ENCODE results near the gene TXNDC12. TPM values are rescaled to one million over a fixed set of nuclear protein-coding genes. Genes with fewer than 3 reads are reported as not detected.
A peak's percentile ranks its signal among the peaks of the same experiment; 100 is the strongest.

Gene TXNDC12
- total RNA-seq, 4 donors from 2014 or later, result 42.7 to 54.6 (median 48.7) TPM

DNA sequence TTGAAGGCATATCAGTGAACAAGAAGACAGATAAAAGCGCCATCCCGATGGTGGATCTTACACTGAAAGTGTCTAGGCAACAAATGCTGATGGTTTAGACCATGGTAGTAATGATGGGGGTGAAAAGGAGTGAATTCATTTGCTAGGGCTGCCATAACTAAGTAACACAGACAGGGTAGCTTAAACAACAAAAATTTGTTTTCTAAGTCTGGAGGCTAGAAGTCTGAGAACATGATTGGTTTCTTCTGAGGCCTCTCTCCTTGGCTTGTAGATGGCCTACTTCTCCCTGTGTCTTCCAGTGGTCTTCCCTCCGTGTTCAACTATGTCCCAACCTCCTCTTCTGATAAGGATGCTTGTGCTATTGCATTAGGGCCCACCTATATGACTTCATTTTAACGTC, 51.1 kb downstream of the TXNDC12 start:
- intact Hi-C loops (cut with DNase I), result no loop called here
- H3K9me3 ChIP-seq, result no peaks in the 10 kb centered on the region
- no peak for DNase-seq
- 61 to 62% methylated on average over 4 of the region's 4 CpGs for WGBS, 2 donors
- H3K36me3 ChIP-seq, result no peaks in the 10 kb centered on the region
- no peak overlapping the region for H3K4me3 ChIP-seq (replicated peaks in 1 of 3)
- TF ChIP-seq POLR2A (IDR thresholded peaks at IDR 0.05), result no peak
- TF ChIP-seq, protein P1, sequence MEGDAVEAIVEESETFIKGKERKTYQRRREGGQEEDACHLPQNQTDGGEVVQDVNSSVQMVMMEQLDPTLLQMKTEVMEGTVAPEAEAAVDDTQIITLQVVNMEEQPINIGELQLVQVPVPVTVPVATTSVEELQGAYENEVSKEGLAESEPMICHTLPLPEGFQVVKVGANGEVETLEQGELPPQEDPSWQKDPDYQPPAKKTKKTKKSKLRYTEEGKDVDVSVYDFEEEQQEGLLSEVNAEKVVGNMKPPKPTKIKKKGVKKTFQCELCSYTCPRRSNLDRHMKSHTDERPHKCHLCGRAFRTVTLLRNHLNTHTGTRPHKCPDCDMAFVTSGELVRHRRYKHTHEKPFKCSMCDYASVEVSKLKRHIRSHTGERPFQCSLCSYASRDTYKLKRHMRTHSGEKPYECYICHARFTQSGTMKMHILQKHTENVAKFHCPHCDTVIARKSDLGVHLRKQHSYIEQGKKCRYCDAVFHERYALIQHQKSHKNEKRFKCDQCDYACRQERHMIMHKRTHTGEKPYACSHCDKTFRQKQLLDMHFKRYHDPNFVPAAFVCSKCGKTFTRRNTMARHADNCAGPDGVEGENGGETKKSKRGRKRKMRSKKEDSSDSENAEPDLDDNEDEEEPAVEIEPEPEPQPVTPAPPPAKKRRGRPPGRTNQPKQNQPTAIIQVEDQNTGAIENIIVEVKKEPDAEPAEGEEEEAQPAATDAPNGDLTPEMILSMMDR (IDR thresholded peaks at IDR 0.05), result no peak
- H3K27me3 ChIP-seq, result no peaks in the 10 kb centered on the region
- no peaks in the 10 kb centered on the region for H3K4me1 ChIP-seq
- H3K27ac ChIP-seq, result no peak overlapping the region

DNA sequence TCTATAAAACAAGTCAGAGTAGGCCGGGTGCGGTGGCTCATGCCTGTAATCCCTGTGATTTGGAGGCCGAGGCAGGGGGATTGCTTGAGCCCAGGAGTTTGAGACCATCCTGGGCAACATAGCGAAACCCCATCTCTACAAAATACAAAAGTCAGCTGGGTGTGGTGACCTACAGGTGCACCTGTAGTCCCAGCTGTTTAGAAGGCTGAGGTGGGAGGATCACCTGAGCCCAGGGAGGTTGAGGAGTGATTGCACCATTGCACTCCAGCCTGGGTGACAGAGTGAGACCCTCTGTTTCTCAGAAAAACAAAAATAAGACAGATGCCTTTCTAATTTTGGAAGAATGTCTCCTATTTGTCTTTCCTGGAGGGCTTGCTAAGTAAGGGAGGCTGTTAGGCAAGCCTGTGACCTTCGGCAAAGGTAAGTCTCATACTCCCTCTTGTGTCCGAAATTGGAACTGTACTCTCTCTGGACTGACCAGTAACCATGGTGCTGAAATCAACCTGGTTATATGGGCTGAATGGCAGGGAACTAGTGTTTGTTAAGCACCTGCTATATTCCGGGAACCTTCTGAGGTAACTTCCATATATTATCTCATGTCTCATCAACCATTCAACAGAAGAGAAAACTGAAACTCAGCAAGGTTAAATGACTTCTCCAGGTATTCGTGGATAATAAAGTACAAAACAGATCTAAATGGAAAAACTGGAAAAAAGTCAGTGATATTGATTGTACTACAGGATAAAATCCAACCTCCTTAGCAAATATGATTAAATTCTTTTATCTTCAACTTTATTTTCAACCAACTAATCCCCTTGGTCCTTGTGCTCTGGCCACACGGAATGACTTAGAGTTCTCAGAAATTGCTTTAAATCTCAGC, 52.7 kb downstream of the TXNDC12 start:
- intact Hi-C loops (cut with DNase I), result no loop called here
- H3K27ac ChIP-seq, result no peak overlapping the region
- H3K36me3 ChIP-seq, result no peaks in the 10 kb centered on the region
- H3K4me1 ChIP-seq, result no peaks in the 10 kb centered on the region
- no peaks in the 10 kb centered on the region for H3K27me3 ChIP-seq
- no peak for TF ChIP-seq POLR2A (IDR thresholded peaks at IDR 0.05)
- TF ChIP-seq, protein P1 (IDR thresholded peaks at IDR 0.05), result peak; percentile 57 to 94 (median 79)
- peak; percentile 20 to 21 for DNase-seq
- H3K4me3 ChIP-seq (replicated peaks in 1 of 3), result no peak overlapping the region
- 48 to 50% methylated on average over 9 of the region's 9 CpGs for WGBS, 2 donors
- H3K9me3 ChIP-seq, result no peaks in the 10 kb centered on the region

GRCh38 chr1:51998701-51999100, 56.3 kb downstream of the TXNDC12 start:
- 89 to 90% methylated on average over 1 of the region's 1 CpG for WGBS, 2 donors
- Histone ChIP-seq H3K36me3 (no peaks in the 10 kb centered on the region), H3K4me1 (no peaks in the 10 kb centered on the region), H3K9me3 (no peaks in the 10 kb centered on the region), H3K4me3 (replicated peaks in 1 of 3) (no peak overlapping the region), H3K27ac (no peak overlapping the region), H3K27me3 (no peaks in the 10 kb centered on the region)
- DNase-seq, result no peak
- TF ChIP-seq, protein P1 (IDR thresholded peaks at IDR 0.05), result no peak
- no peak for TF ChIP-seq POLR2A (IDR thresholded peaks at IDR 0.05)
- intact Hi-C loops (cut with DNase I), result loop anchor here (10.0 kb wide), 1 partner anchor 104 kb away; no protein-coding TSS in a partner anchor

GRCh38 chr1:51997974-51998382, 57.0 kb downstream of the TXNDC12 start:
- Histone ChIP-seq H3K4me1 (no peaks in the 10 kb centered on the region), H3K4me3 (replicated peaks in 1 of 3) (no peak overlapping the region), H3K9me3 (no peaks in the 10 kb centered on the region), H3K27ac (no peak overlapping the region), H3K36me3 (no peaks in the 10 kb centered on the region), H3K27me3 (no peaks in the 10 kb centered on the region)
- TF ChIP-seq, protein P1 (IDR thresholded peaks at IDR 0.05), result no peak
- no peak for TF ChIP-seq POLR2A (IDR thresholded peaks at IDR 0.05)
- no peak for DNase-seq
- intact Hi-C loops (cut with DNase I), result loop anchor here (10.0 kb wide), 1 partner anchor 103 kb away; no protein-coding TSS in a partner anchor
- 45 to 47% methylated on average over 5 of the region's 5 CpGs for WGBS, 2 donors

DNA sequence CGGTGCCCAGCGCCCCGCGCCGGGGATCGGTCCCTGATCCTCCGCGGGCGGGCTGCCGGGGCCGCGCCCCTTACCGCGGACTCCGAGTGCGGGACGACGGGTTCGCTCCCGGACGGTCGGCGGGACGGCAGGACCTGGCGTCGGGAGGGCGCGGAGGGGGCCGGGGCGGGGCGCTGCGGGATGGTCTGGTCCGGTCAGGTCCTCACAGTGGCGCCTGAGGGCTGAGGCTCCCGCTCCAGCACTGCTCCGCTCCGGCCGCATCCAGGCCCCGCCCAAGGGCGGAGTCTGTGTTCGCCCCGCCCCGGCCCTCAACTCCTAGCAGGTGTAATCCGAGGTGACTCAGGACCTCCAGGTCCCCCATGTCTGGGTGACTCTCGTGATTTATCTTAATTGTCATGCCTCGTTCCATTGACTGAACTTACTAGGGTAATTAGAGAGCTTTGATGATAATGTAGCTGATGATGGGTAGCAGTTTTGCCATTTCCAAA, 64.5 kb downstream of the TXNDC12 start, which contains the start of gene RAB3B:
TSS of gene RAB3B (minus strand) at position 223 of the 488 bp plus-strand sequence. CDS start 13,583 bp downstream, outside the sequence.
- peak; percentile 55 to 61 for DNase-seq

More for the DNA sequence above, 64.5 kb downstream of the TXNDC12 start, which contains the start of gene RAB3B:
- Histone ChIP-seq H3K36me3 (no peaks in the 10 kb centered on the region), H3K4me3 (replicated peaks in 1 of 3) (peak within 1 kb of the TSS in 2 of 3 donors; percentile 25 to 30), H3K4me1 (no peaks in the 10 kb centered on the region), H3K9me3 (no peaks in the 10 kb centered on the region), H3K27me3 (peaks cover 18% of the 10 kb centered on the region), H3K27ac (no peak within 1 kb of the TSS)
- no peak for TF ChIP-seq POLR2A (IDR thresholded peaks at IDR 0.05)
- TF ChIP-seq, protein P1 (IDR thresholded peaks at IDR 0.05), result no peak
- WGBS, 2 donors, result 0 to 3% methylated on average over 1 to 6 of the region's 46 CpGs
- intact Hi-C loops (cut with DNase I), result loop anchor here (10.0 kb wide), 1 partner anchor 96 kb away; no protein-coding TSS in a partner anchor
